HepG2 (cell line): ENCODE results near the gene PDLIM5. TPM values are rescaled to one million over a fixed set of nuclear protein-coding genes. Genes with fewer than 3 reads are reported as not detected.

ENCODE experiments used
- CBX2 ChIP-seq, 2 experiments: fragments of 200-600 bp in 1 of 2; sonication (generic); formaldehyde crosslinking in 1 of 2; IDR thresholded peaks; 2 replicates each; pipeline versions ENCODE4 v1.7.0 to v1.8.1; 2018 to 2022; ENCODE audit warnings: low read depth in 2 of 2, low read length in 1 of 2, mild to moderate bottlenecking in 1 of 2, missing genetic modification reagents in 1 of 2
- FOXK2 ChIP-seq: fragments of 450-650 bp; IDR thresholded peaks from 2 replicates; pipeline ENCODE4 v1.6.1; 2016
- HNF1B ChIP-seq: sonication (generic); formaldehyde crosslinking; IDR thresholded peaks from 2 replicates; pipeline ENCODE4 v1.5.1; 2020; ENCODE audit warnings: mild to moderate bottlenecking, moderate library complexity, missing genetic modification reagents
- JARID2 ChIP-seq: sonication (generic); formaldehyde crosslinking; IDR thresholded peaks from 2 replicates; pipeline ENCODE4 v1.8.1; 2023; ENCODE audit warnings: missing genetic modification reagents, inconsistent platforms; ENCODE audit not compliant: insufficient replicate concordance
- MED13 ChIP-seq: sonication (generic); formaldehyde crosslinking; IDR thresholded peaks from 2 replicates; pipeline ENCODE4 v1.5.0; 2020; ENCODE audit warnings: missing genetic modification reagents
- PRDM4 ChIP-seq: sonication (generic); formaldehyde crosslinking; IDR thresholded peaks from 2 replicates; pipeline ENCODE4 v1.9.0; 2021; ENCODE audit warnings: missing genetic modification reagents, borderline replicate concordance
- RBM22 ChIP-seq: fragments of 200-400 bp; formaldehyde crosslinking; optimal IDR thresholded peaks from 2 replicates; pipeline ENCODE3; 2017; ENCODE audit warnings: mild to moderate bottlenecking, low read length, moderate library complexity
- RORA ChIP-seq: sonication (generic); formaldehyde crosslinking; IDR thresholded peaks from 2 replicates; pipeline ENCODE4 v1.5.0; 2020; ENCODE audit warnings: mild to moderate bottlenecking, missing genetic modification reagents, moderate library complexity
- RXRB ChIP-seq: IDR thresholded peaks from 2 replicates; pipeline ENCODE4 v1.6.1; 2016; ENCODE audit warnings: borderline replicate concordance, missing genetic modification reagents, missing compliant biosample characterization
- TSC22D2 ChIP-seq: sonication (generic); formaldehyde crosslinking; IDR thresholded peaks from 2 replicates; pipeline ENCODE4 v1.5.1; 2020; ENCODE audit warnings: missing genetic modification reagents, mild to moderate bottlenecking, borderline replicate concordance
- ZBTB42 ChIP-seq: sonication (generic); formaldehyde crosslinking; IDR thresholded peaks from 2 replicates; pipeline ENCODE4 v1.5.0; 2020; ENCODE audit warnings: mild to moderate bottlenecking, missing genetic modification reagents
- ZKSCAN8 ChIP-seq: IDR thresholded peaks from 2 replicates; pipeline ENCODE4 v1.6.1; 2016; ENCODE audit warnings: borderline replicate concordance, missing genetic modification reagents, missing compliant biosample characterization
- ZNF160 ChIP-seq: sonication (generic); formaldehyde crosslinking; IDR thresholded peaks from 2 replicates; pipeline ENCODE4 v1.8.0; 2022; ENCODE audit warnings: mild to moderate bottlenecking, inconsistent platforms, missing genetic modification reagents
- ZNF232 ChIP-seq: sonication (generic); formaldehyde crosslinking; IDR thresholded peaks from 2 replicates; pipeline ENCODE4 v1.4.0; 2020; ENCODE audit warnings: missing genetic modification reagents, borderline replicate concordance
- ZNF709 ChIP-seq: sonication (generic); formaldehyde crosslinking; IDR thresholded peaks from 2 replicates; pipeline ENCODE4 v1.5.0; 2020; ENCODE audit warnings: mild to moderate bottlenecking, missing genetic modification reagents
- ZNF737 ChIP-seq: sonication (generic); formaldehyde crosslinking; IDR thresholded peaks from 2 replicates; pipeline ENCODE4 v1.5.0; 2020; ENCODE audit warnings: missing genetic modification reagents, mild to moderate bottlenecking, borderline replicate concordance
- ZSCAN29 ChIP-seq: sonication (generic); formaldehyde crosslinking; conservative IDR thresholded peaks from 2 replicates; pipeline ENCODE4 v1.4.0; 2020; ENCODE audit warnings: mild to moderate bottlenecking, missing genetic modification reagents
- polyA plus RNA-seq, 8 experiments: library from polyadenylated mRNA; depleted of rRNA in 3 of 8; stranded (reverse) in 7 of 8; unstranded in 1 of 8; fragments of >200 nt; fragmentation: Illumina TruSeq in 4 of 8; extraction: Trizol in 4 of 8; gene quantifications; 2 replicates each; pipeline versions ENCODE4 v1.2.1 to v1.2.3, GENCODE V29; 2011 to 2016; ENCODE audit warnings: low read depth in 4 of 8, missing spikeins in 1 of 8, mixed read lengths in 1 of 8; ENCODE audit not compliant: insufficient read depth in 1 of 8
- total RNA-seq, 5 experiments: library from RNA; depleted of rRNA; stranded (reverse); fragments of >200 nt; fragmentation: Illumina TruSeq; extraction: Trizol; gene quantifications; 2 replicates each; pipeline ENCODE4 v1.2.3, GENCODE V29; 2016; ENCODE audit warnings: low read depth in 1 of 5
- TF ChIP-seq, protein P1 (sequence below): sonication (generic); formaldehyde crosslinking; IDR thresholded peaks from 2 replicates; pipeline ENCODE4 v1.4.0; 2020; ENCODE audit warnings: missing genetic modification reagents, borderline replicate concordance
- TF ChIP-seq, protein P2 (sequence below): sonication (generic); formaldehyde crosslinking; IDR thresholded peaks from 2 replicates; pipeline ENCODE4 v1.5.0; 2020; ENCODE audit warnings: mild to moderate bottlenecking, missing genetic modification reagents, borderline replicate concordance

PDLIM5 gene
- total and polyA plus RNA-seq, 2 of the 13 experiments (the other 11 are each of a cell fraction or from before 2014, with no cell fraction given), result 52.8 to 119 TPM

DNA sequence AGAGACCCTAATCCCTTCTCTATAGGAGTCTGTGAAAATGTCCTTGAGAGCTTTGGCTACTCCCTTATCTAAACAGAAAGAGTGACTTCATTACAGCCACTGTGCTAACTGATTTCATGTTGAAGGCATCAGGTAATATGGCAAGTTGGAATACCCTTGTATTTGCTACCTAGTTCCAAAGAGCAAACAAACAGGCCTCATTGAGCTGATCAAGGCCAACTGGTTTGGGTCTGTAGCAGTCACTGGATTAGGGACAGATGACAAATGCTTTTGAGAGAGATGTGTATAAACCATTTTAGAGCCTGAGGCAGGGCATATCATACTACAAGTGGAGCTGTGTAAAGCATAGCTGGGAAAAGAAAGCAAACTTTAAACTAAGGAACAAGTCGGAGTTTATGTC is 22.9 kb upstream of the PDLIM5 start (continued):
- no peak for TF ChIP-seq MED13 (CRISPR knock-in tag)
- peak; percentile 73 for TF ChIP-seq HNF1B (CRISPR knock-in tag)
- TF ChIP-seq ZNF737, result no peak
- TF ChIP-seq ZNF232 (CRISPR knock-in tag), result no peak
- TF ChIP-seq RXRB (CRISPR knock-in tag), result peak; percentile 86
- TF ChIP-seq JARID2, result no peak
- TF ChIP-seq RORA (CRISPR knock-in tag), result no peak
- TF ChIP-seq, protein P1, sequence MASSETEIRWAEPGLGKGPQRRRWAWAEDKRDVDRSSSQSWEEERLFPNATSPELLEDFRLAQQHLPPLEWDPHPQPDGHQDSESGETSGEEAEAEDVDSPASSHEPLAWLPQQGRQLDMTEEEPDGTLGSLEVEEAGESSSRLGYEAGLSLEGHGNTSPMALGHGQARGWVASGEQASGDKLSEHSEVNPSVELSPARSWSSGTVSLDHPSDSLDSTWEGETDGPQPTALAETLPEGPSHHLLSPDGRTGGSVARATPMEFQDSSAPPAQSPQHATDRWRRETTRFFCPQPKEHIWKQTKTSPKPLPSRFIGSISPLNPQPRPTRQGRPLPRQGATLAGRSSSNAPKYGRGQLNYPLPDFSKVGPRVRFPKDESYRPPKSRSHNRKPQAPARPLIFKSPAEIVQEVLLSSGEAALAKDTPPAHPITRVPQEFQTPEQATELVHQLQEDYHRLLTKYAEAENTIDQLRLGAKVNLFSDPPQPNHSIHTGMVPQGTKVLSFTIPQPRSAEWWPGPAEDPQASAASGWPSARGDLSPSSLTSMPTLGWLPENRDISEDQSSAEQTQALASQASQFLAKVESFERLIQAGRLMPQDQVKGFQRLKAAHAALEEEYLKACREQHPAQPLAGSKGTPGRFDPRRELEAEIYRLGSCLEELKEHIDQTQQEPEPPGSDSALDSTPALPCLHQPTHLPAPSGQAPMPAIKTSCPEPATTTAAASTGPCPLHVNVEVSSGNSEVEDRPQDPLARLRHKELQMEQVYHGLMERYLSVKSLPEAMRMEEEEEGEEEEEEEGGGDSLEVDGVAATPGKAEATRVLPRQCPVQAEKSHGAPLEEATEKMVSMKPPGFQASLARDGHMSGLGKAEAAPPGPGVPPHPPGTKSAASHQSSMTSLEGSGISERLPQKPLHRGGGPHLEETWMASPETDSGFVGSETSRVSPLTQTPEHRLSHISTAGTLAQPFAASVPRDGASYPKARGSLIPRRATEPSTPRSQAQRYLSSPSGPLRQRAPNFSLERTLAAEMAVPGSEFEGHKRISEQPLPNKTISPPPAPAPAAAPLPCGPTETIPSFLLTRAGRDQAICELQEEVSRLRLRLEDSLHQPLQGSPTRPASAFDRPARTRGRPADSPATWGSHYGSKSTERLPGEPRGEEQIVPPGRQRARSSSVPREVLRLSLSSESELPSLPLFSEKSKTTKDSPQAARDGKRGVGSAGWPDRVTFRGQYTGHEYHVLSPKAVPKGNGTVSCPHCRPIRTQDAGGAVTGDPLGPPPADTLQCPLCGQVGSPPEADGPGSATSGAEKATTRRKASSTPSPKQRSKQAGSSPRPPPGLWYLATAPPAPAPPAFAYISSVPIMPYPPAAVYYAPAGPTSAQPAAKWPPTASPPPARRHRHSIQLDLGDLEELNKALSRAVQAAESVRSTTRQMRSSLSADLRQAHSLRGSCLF, result no peak
- TF ChIP-seq ZNF709, result no peak
- no peak for TF ChIP-seq CBX2 (IDR thresholded peaks at IDR 0.05; ENCODE audit: low read depth, low read length)
- TF ChIP-seq CBX2 (CRISPR knock-in tag; IDR thresholded peaks at IDR 0.05; ENCODE audit: low read depth), result no peak
- peak; percentile 75; the same call in 1 of the 2 replicates for TF ChIP-seq ZKSCAN8 (CRISPR knock-in tag)
- TF ChIP-seq RBM22, result no peak
- TF ChIP-seq FOXK2, result no peak
- no peak for TF ChIP-seq TSC22D2 (CRISPR knock-in tag)
- TF ChIP-seq ZSCAN29 (CRISPR knock-in tag), result 0 out of 2 replicates have a peak, but pooled peaks have one; percentile 48
- TF ChIP-seq, protein P2, sequence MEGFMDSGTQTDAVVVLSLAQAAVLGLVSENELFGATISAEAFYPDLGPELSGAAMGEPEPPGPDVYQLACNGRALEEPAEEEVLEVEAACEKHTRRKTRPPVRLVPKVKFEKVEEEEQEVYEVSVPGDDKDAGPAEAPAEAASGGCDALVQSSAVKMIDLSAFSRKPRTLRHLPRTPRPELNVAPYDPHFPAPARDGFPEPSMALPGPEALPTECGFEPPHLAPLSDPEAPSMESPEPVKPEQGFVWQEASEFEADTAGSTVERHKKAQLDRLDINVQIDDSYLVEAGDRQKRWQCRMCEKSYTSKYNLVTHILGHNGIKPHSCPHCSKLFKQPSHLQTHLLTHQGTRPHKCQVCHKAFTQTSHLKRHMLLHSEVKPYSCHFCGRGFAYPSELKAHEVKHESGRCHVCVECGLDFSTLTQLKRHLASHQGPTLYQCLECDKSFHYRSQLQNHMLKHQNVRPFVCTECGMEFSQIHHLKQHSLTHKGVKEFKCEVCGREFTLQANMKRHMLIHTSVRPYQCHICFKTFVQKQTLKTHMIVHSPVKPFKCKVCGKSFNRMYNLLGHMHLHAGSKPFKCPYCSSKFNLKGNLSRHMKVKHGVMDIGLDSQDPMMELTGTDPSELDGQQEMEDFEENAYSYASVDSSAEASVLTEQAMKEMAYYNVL, result peak; percentile 48; the same call in 1 of the 2 replicates
- TF ChIP-seq ZNF160 (CRISPR knock-in tag), result no peak
- no peak for TF ChIP-seq PRDM4 (CRISPR knock-in tag)
- TF ChIP-seq ZBTB42 (CRISPR knock-in tag), result no peak
